HS-27A (cell line): ENCODE measurements around the gene HECW1.

Experiments
- DNase-seq: peaks from one replicate; pipeline ENCODE4 v3.0.0-alpha.2; 2012; ENCODE audit warnings: low read depth, missing footprints

HECW1 gene

GRCh38 chr7:43612599-43613589 is 500.4 kb downstream of the HECW1 start:
- no peak for DNase-seq
